Ovary (tissue), 9 donors: ENCODE results near the gene NAGPA. TPM values are rescaled to one million over a fixed set of nuclear protein-coding genes. Genes with fewer than 3 reads are reported as not detected.

Source experiments
- DNase-seq, 5 donors: peaks; one replicate each; pipeline ENCODE4 v3.0.0-alpha.2; 2019 to 2020
- H3K27ac ChIP-seq, 2 donors: fragments of 200-600 bp; one replicate each; pipeline versions ENCODE4 v1.5.1 to v1.8.0; 2019 to 2022
- H3K27me3 ChIP-seq: fragments of 200-600 bp; one replicate; pipeline ENCODE4 v1.8.0; 2022
- H3K36me3 ChIP-seq: fragments of 200-600 bp; sonication (generic); one replicate; pipeline ENCODE4 v1.5.1; 2019
- H3K4me1 ChIP-seq: one replicate; pipeline ENCODE4 v1.8.1; 2013; ENCODE audit warnings: mild to moderate bottlenecking, moderate library complexity; ENCODE audit not compliant: insufficient read depth
- H3K4me3 ChIP-seq: fragments of 200-600 bp; sonication (generic); one replicate; pipeline ENCODE4 v1.5.1; 2017
- H3K9me3 ChIP-seq, 2 donors: fragments of 200-600 bp in 1 of 2; sonication (generic) in 1 of 2; one replicate each; pipeline versions ENCODE4 v1.5.1 to v1.8.1; 2013 to 2019; ENCODE audit warnings: mild to moderate bottlenecking in 1 of 2, moderate library complexity in 1 of 2
- EP300 ChIP-seq: sonication (generic); formaldehyde crosslinking; IDR thresholded peaks from one replicate; pipeline ENCODE4 v1.6.1; 2017; ENCODE audit warnings: antibody characterized with exemption
- POLR2A ChIP-seq: fragments of 450-650 bp; IDR thresholded peaks from one replicate; pipeline ENCODE4 v1.6.1; 2017; ENCODE audit warnings: antibody characterized with exemption, mild to moderate bottlenecking, moderate library complexity
- WGBS, 3 donors: extraction: QIAGEN DNeasy Blood & Tissue Kit in 1 of 3; methylation state at CpG; one replicate each; pipeline versions ENCODE4 v1.1.5 to v1.1.7; 2013 to 2017; 5-methylcytosine and 5-hydroxymethylcytosine counted together
- intact Hi-C, 4 donors: fragments of 100-400 bp; cut with DNase I; formaldehyde crosslinking; loops; one replicate each; pipeline versions ENCODE4 v1.11.0 to v1.15.1; 2022 to 2023
- polyA plus RNA-seq, 2 donors: library from polyadenylated mRNA; stranded (reverse); fragments of 200-250 nt in 1 of 2; fragments of 350-450 nt in 1 of 2; fragmentation: Illumina TruSeq in 1 of 2; extraction: RNeasy Lipid Tissue Mini Kit (QIAGEN cat#74804) in 1 of 2; gene quantifications; one replicate each; pipeline ENCODE4 v1.2.3, GENCODE V29; 2013 to 2014
- total RNA-seq, 7 donors: library from RNA; depleted of rRNA in 2 of 7; stranded (reverse); fragments of >200 nt in 2 of 7; fragmentation: NEBNext Ultra II Directional in 3 of 7; extraction: Animal tissue kit (Norgen Biotek cat#: 25700) in 3 of 7; gene quantifications; one replicate each; pipeline versions ENCODE4 v1.1.0 to v1.2.4, GENCODE V29; 2016 to 2023
- TF ChIP-seq, protein P1 (sequence below), 3 donors: fragments of 450-650 bp in 2 of 3; fragments of 200-600 bp in 1 of 3; IDR thresholded peaks; one replicate each; pipeline versions ENCODE4 v1.5.1 to v1.8.0; 2016 to 2022; ENCODE audit warnings: antibody characterized with exemption in 3 of 3, mild to moderate bottlenecking in 1 of 3
- donor health status: DM: no; HTN: no; CAD: no; lungs with moderate emphysema.
- donor health status: DM: no; HTN: no; CAD: no.
- donor health status: Bipolar disorder and iron deficiency.
- donor health status: DM: yes; HTN: yes; CAD: no.
- donor health status: DM: no; HTN: no; CAD: no.
- donor health status: DM: yes; HTN: yes; CAD: no.

Gene NAGPA
- total and polyA plus RNA-seq, 9 donors: 2.9 to 14.8 (median 7.1) TPM

DNA sequence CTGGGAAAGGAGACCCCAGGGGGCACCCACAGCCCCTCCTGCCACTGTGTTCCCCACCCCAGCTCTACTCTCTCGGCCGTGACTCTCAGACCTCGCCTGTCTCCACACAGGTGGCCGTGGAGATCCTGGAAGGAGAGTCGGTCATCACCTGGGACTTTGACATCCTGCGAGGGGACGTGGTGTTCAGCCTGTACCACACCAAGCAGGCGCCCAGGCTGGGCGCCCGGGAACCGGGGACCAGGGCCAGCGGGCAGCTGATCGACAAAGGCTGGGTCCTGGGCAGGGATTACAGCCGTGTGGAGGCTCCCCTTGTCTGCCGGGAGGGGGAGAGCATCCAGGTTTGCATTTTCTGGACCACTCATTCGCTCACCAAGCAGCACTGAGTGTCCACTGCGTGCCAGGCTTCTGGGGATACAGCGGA is 25.4 kb downstream of the NAGPA start:
- intact Hi-C loops: no loop called here
- Histone ChIP-seq H3K36me3 (no peaks in the 10 kb centered on the region), H3K27me3 (no peaks in the 10 kb centered on the region), H3K4me1 (no peaks in the 10 kb centered on the region), H3K4me3 (no peak overlapping the region), H3K9me3 (no peaks in the 10 kb centered on the region), H3K27ac (no peak overlapping the region)
- 83 to 90% (median 84%) methylated on average over 9 to 18 of the region's 18 CpGs for WGBS, 3 donors
- no peak for DNase-seq
- TF ChIP-seq POLR2A (no peak), EP300 (no peak)
- TF ChIP-seq, protein P1, sequence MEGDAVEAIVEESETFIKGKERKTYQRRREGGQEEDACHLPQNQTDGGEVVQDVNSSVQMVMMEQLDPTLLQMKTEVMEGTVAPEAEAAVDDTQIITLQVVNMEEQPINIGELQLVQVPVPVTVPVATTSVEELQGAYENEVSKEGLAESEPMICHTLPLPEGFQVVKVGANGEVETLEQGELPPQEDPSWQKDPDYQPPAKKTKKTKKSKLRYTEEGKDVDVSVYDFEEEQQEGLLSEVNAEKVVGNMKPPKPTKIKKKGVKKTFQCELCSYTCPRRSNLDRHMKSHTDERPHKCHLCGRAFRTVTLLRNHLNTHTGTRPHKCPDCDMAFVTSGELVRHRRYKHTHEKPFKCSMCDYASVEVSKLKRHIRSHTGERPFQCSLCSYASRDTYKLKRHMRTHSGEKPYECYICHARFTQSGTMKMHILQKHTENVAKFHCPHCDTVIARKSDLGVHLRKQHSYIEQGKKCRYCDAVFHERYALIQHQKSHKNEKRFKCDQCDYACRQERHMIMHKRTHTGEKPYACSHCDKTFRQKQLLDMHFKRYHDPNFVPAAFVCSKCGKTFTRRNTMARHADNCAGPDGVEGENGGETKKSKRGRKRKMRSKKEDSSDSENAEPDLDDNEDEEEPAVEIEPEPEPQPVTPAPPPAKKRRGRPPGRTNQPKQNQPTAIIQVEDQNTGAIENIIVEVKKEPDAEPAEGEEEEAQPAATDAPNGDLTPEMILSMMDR (IDR thresholded peaks at IDR 0.05): no peak

- intact Hi-C loops: no loop called here
- H3K27ac ChIP-seq: no peak overlapping the region
- H3K4me3 ChIP-seq: no peak overlapping the region
- no peaks in the 10 kb centered on the region for H3K9me3 ChIP-seq
- no peaks in the 10 kb centered on the region for H3K27me3 ChIP-seq
- DNase-seq: no peak
- 78 to 86% (median 81%) methylated on average over 10 of the region's 10 CpGs for WGBS, 3 donors
- no peaks in the 10 kb centered on the region for H3K36me3 ChIP-seq
- TF ChIP-seq POLR2A (no peak), EP300 (no peak)
- TF ChIP-seq, protein P1 (IDR thresholded peaks at IDR 0.05): no peak
- no peaks in the 10 kb centered on the region for H3K4me1 ChIP-seq
Observed at GRCh38 chr16:5007256-5007655, 26.5 kb downstream of the NAGPA start.

GRCh38 chr16:5006348-5007193 is 27.2 kb downstream of the NAGPA start:
- no peaks in the 10 kb centered on the region for H3K36me3 ChIP-seq
- H3K9me3 ChIP-seq: no peaks in the 10 kb centered on the region
- no peak for DNase-seq
- no peak overlapping the region for H3K4me3 ChIP-seq
- no peak overlapping the region for H3K27ac ChIP-seq
- intact Hi-C loops: no loop called here
- TF ChIP-seq POLR2A (no peak), EP300 (no peak)
- TF ChIP-seq, protein P1 (IDR thresholded peaks at IDR 0.05): no peak
- WGBS, 3 donors: 74 to 77% (median 77%) methylated on average over 22 of the region's 22 CpGs
- no peaks in the 10 kb centered on the region for H3K27me3 ChIP-seq
- no peaks in the 10 kb centered on the region for H3K4me1 ChIP-seq

DNA sequence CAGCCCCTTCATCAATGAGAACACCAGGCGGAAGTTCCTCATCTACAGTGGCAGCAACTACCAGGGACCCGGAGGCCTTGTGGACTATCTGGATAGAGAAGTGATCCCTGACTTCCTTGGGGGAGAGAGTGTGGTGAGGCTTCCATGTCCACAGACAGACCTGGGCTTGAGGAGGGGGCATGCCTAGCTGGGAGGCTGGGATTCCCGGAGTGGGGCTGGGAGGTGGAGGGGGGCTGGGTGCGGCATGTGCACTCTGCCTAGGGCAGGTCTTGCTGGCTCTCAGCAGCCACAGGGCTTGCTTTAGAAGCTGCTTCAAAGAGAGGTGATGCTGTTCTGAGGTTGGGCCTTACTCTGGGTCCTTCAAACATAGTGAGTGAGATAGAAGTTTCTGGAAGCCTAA is 27.8 kb downstream of the NAGPA start:
- intact Hi-C loops: no loop called here
- 66 to 80% (median 72%) methylated on average over 4 of the region's 4 CpGs for WGBS, 3 donors

More for the DNA sequence above, 27.8 kb downstream of the NAGPA start:
- TF ChIP-seq, protein P1 (IDR thresholded peaks at IDR 0.05): no peak
- TF ChIP-seq POLR2A (no peak), EP300 (no peak)
- H3K27ac ChIP-seq: no peak overlapping the region
- H3K4me1 ChIP-seq: no peaks in the 10 kb centered on the region
- no peak overlapping the region for H3K4me3 ChIP-seq
- H3K27me3 ChIP-seq: no peaks in the 10 kb centered on the region
- no peak for DNase-seq
- H3K9me3 ChIP-seq: no peaks in the 10 kb centered on the region
- H3K36me3 ChIP-seq: no peaks in the 10 kb centered on the region
